ENCODE data around the gene TMEM86A.

- TF ChIP-seq, protein P1, sequence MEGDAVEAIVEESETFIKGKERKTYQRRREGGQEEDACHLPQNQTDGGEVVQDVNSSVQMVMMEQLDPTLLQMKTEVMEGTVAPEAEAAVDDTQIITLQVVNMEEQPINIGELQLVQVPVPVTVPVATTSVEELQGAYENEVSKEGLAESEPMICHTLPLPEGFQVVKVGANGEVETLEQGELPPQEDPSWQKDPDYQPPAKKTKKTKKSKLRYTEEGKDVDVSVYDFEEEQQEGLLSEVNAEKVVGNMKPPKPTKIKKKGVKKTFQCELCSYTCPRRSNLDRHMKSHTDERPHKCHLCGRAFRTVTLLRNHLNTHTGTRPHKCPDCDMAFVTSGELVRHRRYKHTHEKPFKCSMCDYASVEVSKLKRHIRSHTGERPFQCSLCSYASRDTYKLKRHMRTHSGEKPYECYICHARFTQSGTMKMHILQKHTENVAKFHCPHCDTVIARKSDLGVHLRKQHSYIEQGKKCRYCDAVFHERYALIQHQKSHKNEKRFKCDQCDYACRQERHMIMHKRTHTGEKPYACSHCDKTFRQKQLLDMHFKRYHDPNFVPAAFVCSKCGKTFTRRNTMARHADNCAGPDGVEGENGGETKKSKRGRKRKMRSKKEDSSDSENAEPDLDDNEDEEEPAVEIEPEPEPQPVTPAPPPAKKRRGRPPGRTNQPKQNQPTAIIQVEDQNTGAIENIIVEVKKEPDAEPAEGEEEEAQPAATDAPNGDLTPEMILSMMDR (IDR thresholded peaks at IDR 0.05): no peak
- no peak for TF ChIP-seq POLR2A (IDR thresholded peaks at IDR 0.05)
Observed at GRCh38 chr11:18684267-18684666, 14.3 kb upstream of the TMEM86A start.

All from heart left ventricle (tissue), 13 donors.